GM15510 (cell line): ENCODE data around the gene SIT1.

ENCODE experiments used
- POLR2A ChIP-seq: IDR thresholded peaks from 3 replicates; pipeline ENCODE4 v1.6.1; 2011; ENCODE audit warnings: borderline replicate concordance; ENCODE audit not compliant: insufficient read length; ENCODE audit errors: extremely low read depth

SIT1 gene, protein sequence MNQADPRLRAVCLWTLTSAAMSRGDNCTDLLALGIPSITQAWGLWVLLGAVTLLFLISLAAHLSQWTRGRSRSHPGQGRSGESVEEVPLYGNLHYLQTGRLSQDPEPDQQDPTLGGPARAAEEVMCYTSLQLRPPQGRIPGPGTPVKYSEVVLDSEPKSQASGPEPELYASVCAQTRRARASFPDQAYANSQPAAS

DNA sequence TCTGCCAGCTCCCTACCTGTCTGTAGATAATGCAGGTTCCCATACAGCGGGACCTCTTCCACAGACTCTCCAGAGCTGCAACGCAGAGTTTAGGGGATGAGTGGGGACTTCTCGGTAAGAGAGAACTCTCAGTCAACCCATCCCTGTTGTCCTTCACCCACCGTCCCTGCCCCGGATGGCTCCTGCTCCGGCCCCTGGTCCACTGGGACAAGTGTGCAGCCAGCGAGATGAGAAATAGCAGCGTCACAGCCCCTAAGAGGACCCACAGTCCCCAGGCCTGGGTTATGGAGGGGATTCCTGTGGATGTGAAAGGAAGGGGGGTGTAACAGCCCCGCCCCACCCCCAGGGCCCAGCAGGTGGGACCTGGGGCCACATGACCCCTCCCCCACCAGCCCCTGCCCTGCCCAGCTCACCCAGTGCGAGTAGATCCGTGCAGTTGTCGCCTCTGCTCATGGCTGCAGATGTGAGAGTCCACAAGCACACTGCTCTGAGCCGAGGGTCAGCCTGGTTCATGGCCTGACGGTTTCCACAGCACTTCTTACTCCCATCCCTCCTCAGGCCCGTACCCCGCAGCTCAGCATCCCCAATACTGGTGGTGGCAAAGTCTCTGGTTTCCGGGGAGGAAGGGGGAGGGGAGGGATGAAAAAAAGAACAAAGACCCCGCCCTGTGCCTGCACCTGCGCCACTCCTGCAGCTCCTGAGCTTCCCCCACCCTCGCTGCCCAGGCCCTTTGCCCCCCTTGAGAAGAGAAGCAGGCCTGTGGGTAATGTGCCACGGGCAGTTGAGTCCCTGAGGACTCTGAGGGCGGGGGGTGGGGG, at the start of gene SIT1:
Gene SIT1 (minus strand): TSS at position 591 of the 818 bp plus-strand sequence. CDS start 78 bp downstream, at position 513.
- TF ChIP-seq POLR2A, result peak; percentile 32

- no peak for TF ChIP-seq POLR2A
Observed at GRCh38 chr9:35700031-35700430, 49.3 kb upstream of the SIT1 start.

- TF ChIP-seq POLR2A, result no peak
Observed at GRCh38 chr9:35698231-35698630, 47.5 kb upstream of the SIT1 start.

DNA sequence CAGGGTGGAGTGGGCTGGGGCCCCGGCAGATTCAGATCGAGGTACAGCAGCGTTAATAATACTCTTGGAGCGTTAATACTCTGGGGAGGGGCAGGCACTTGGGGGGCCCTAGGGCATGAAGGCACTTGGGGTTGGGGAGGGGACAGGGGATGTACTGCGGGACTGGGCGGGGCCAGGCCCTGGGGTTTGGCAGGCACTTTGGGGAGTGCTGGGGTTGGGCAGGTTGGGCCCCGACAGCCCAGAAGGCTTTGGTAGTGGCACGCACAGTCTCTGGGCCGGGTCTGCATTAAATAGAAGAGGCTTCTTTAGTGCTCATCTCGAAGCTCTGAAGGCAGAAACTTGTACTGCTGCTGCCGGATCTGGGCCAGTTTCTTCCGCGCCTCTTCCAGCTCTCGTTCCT, 46.8 kb upstream of the SIT1 start:
- TF ChIP-seq POLR2A, result no peak

DNA sequence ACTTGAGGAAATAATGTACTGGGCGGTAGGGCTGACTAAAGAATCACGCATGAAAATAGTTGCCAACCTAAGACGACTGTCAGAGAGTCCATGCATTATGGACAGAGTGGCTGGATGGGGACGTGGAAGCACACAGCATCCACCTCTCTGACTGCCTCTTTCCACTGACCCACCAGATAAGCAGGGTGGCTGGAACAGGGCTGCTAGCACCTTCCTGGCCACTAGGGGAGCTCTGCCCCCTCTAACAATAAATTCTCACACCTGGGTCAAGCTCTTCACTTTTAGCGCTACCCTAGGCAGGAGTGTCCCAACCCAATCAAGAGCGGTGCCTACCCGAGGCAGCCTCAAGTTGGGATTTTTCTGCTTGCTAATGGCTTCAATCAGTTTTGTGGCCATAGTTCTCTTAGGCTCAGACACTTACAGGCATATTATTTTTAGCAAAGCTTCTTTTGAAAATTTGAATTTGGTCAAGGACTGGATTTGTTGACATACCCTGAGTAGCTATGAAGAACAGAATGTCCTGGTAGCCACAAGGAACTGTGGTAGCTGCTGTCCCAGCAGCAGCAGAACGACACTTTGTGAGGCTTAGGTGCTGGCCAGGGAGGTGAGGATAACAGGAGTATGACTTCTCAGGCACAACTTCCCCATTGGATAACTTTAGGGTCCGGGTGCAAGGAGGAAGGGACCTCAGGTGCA, 45.9 kb upstream of the SIT1 start:
- TF ChIP-seq POLR2A, result no peak

DNA sequence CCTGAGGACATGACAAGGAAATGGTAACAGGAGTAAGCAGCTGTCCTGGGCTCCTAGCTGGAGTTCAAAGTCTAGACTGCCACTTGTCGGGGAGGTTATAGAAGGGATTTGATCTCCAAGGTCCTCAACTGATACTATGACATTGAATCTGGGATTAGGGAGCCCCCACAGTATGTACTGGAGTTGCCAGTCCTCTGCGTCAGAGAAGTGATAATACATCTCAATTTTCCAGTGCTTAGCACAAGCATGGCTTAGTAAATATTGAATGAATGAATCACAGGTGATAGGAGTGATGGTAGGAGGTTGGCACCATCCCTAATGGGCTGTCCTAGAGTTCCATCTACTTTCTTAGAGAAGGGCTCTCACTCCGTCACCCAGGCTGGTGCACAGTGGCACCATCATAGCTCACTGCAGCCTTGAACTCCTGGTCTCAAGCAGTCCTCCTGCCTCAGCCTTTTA, 45.2 kb upstream of the SIT1 start:
- no peak for TF ChIP-seq POLR2A

DNA sequence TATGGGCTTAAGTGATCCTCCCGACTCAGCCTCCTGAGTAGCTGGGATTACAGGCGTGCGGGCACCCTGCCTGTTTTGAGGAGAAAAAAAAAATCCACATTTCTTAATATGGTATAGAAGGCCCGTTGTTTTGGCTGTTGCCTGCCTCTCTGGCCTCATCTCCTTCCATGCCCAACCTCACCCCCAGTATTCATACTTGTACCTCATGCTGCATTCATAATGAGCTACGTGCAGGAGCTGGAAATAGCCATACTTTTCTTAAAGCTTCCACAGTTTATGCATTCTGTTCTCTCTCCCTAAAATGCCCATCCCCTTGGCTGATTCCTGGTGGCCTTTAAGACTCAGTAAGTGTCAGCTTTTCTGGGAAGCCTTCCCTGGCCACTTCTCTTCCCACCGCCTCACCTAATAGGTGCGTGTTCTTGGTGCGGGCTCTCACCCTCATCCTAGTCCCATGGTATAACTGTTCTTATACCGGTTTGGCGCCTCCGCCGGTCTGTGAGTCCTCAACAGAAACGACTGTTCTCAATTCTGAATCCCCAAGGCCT, 41.1 kb upstream of the SIT1 start:
- no peak for TF ChIP-seq POLR2A

- no peak for TF ChIP-seq POLR2A
Observed at GRCh38 chr9:35691334-35691650, 40.6 kb upstream of the SIT1 start.

DNA sequence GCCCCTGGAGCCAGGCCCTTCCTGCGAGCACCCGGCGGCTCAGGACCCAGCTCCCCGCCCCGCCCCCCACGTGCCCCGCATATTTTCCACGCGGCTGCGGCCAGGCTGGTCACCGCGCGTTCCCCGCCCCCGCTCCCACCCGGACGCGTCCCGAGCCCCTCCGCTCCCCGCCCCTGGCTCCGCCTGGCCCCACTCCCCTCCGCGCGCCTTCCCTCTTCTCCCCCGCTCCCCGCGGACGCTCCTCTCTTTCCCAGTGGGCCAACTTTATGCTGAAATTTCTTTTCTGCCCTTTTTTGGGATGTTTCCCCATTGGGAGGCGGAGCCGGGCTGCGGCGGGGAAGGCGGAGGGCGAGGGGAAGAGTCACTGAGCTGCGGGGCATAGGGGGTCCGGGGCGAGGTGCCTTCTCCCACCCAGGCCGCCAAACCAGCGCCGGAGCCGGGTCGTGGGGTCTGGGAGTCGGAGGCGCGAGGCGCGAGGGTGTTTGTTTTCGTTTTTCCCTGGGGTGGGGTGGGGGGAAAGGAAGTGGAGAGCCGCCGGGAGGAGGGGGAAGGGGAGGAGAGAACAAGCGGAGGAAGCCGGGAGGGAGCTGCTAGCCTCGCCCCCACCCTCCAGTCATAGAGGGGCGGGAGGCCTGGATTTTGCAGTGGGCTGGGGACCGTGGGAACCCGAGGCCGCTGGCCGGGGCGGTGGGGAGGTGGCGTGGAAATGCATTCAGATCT, 40.0 kb upstream of the SIT1 start:
- TF ChIP-seq POLR2A, result no peak

DNA sequence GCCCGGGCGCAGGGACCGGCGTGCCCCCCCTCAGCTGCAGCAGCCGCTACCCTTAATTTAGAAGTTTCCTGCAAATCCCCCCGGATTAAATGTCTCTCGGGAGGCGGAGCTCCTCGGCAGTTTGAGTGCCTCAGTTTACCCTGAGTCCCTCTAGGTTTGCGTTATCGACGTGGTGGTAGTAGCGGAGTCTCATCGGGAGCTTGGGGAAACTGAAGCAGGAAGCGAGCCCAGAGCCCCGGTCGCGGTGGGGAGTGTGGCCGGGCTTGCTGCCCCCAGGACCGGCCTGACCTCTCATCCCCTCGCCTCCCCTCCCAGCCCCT, 39.5 kb upstream of the SIT1 start:
- TF ChIP-seq POLR2A, result no peak

- no peak for TF ChIP-seq POLR2A
Observed at GRCh38 chr9:35689542-35690293, 39.0 kb upstream of the SIT1 start, which contains the start of gene TPM2. TSS of gene TPM2 (minus strand) at chr9:35689925. CDS start at chr9:35689817, 108 bp downstream.

DNA sequence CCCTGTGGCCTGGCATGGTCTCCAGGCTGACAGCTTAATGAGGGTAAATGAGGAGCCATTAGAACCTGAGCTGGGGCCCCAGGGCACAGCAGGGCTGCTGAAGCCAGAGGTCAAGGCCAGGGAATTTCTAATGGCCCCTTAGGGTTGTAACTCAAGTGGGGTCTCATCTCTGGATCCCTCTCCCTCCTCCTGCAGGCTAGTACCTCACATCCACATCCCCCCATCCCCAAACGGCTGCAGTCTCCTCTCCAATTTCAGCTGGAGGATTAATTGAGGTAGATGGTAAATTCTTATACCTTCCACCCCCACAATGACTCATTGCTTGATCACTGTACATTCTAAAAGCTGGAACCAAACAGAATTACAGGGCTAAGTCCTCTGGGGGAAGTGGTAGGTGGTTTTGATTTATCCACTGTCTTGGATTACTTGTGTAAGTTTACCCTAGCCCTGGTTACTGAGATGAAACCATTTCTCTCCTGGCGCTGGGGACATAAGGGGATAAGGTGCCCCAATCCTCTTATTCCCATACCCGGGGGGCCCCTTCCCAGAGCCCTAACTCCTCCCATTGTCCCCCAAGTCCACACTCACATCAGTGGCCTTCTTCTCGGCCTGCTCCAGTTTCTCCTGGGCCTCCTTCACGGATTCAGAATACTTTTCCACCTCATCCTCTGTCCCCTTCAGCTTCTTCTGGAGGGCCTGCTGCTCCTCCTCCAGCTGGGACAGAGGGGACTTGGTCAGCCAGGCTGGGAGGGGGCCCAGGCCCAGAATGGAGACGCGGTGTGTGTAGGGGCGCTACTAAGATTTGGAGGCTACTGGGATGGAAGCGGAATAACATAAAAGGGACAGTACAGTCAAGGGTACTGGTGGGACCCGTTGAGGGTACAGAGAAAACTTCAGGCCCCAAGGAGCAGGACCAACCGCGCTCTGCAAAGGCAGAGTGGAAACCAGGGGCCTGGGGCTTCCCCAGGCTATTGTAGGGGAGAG, 38.1 kb upstream of the SIT1 start:
- no peak for TF ChIP-seq POLR2A

- TF ChIP-seq POLR2A, result no peak
Observed at GRCh38 chr9:35687972-35688557, 37.3 kb upstream of the SIT1 start.

- TF ChIP-seq POLR2A, result no peak
Observed at GRCh38 chr9:35687306-35687705, 36.6 kb upstream of the SIT1 start.
